GM21723 (cell line): ENCODE measurements around the gene HHEX.

ENCODE experiments used
- ATAC-seq: cut with Tn5 transposase; IDR thresholded peaks from one replicate; pipeline ENCODE4 v1.9.1; 2021; ENCODE audit warnings: mild to moderate bottlenecking, moderate library complexity; ENCODE audit not compliant: unreplicated experiment

Gene HHEX

GRCh38 chr10:92692697-92693533 lies 3.2 kb downstream of the HHEX start:
- no peak for ATAC-seq

GRCh38 chr10:92693534-92693893 lies 3.8 kb downstream of the HHEX start:
- ATAC-seq = no peak

- ATAC-seq = no peak
These were observed 6.2 kb downstream of the HHEX start for GRCh38 chr10:92695679-92696605.

- ATAC-seq = no peak
These were observed 7.0 kb downstream of the HHEX start for GRCh38 chr10:92696606-92697383.

GRCh38 chr10:92697663-92698511 lies 8.1 kb downstream of the HHEX start:
- ATAC-seq = no peak

- ATAC-seq = no peak
These were observed 9.4 kb downstream of the HHEX start for GRCh38 chr10:92699193-92699517.

GRCh38 chr10:92699518-92700381 lies 10.0 kb downstream of the HHEX start:
- no peak for ATAC-seq

GRCh38 chr10:92702301-92702916 lies 12.7 kb downstream of the HHEX start:
- ATAC-seq = no peak

- no peak for ATAC-seq
These were observed 22.5 kb downstream of the HHEX start for GRCh38 chr10:92712016-92712889.

GRCh38 chr10:92714152-92714845 lies 24.5 kb downstream of the HHEX start:
- no peak for ATAC-seq

GRCh38 chr10:92714872-92715271 lies 25.1 kb downstream of the HHEX start:
- ATAC-seq = no peak

GRCh38 chr10:92719991-92720830 lies 30.5 kb downstream of the HHEX start:
- no peak for ATAC-seq

- ATAC-seq = no peak
These were observed 31.0 kb downstream of the HHEX start for GRCh38 chr10:92720831-92721165.

- no peak for ATAC-seq
These were observed 32.6 kb downstream of the HHEX start for GRCh38 chr10:92722349-92722748.

- no peak for ATAC-seq
These were observed 37.4 kb downstream of the HHEX start for GRCh38 chr10:92727141-92727540.

- no peak for ATAC-seq
These were observed 37.8 kb downstream of the HHEX start for GRCh38 chr10:92727550-92727949.

- peak; percentile 94 for ATAC-seq
These were observed 40.1 kb downstream of the HHEX start for GRCh38 chr10:92729886-92730285.
